Measurements from ENCODE around the gene GPR152. TPM values are rescaled to one million over a fixed set of nuclear protein-coding genes. Genes with fewer than 3 reads are reported as not detected.

GPR152 gene
- total RNA-seq, 1 experiment from 2014 or later, result not detected

GRCh38 chr11:67470337-67471002 is 17.9 kb upstream of the GPR152 start:
- ChIA-PET POLR2A (no interaction called here), RAD21 (ENCODE audit: low non-redundant PET in 1 of 2, low total read pairs in 2 of 2, uncharacterized antibody in 2 of 2, unreplicated experiment in 2 of 2) (interaction anchor here in 1 of 2 experiments (2.2 kb wide), 1 partner anchor 69 kb away, joined by 6 read pairs; the partner anchor contains the start of gene PPP1CA)

More at GRCh38 chr11:67470337-67471002, 17.9 kb upstream of the GPR152 start:
- Histone ChIP-seq H3K79me2 (ENCODE audit: insufficient read depth, low read length) (peaks cover 7% of the 10 kb centered on the region; the same call in 1 of the 2 replicates), H3K4me2 (ENCODE audit: low read length) (no peak overlapping the region), H3K36me3 (ENCODE audit: control insufficient read depth in 1 of 2, insufficient read depth in 2 of 2, low read length in 2 of 2) (no peaks in the 10 kb centered on the region), H4K20me1 (ENCODE audit: insufficient read depth) (no peaks in the 10 kb centered on the region), H3K4me3 (replicated peaks in 1 of 2; ENCODE audit: low read depth in 1 of 2, low read length in 2 of 2) (no peak overlapping the region), H3K9ac (ENCODE audit: low read length) (no peak overlapping the region), H3K27ac (ENCODE audit: low read depth, low read length) (no peak overlapping the region), H2AFZ (ENCODE audit: low read depth, low read length, poor library complexity, severe bottlenecking) (no peak overlapping the region), H3K4me1 (ENCODE audit: control insufficient read depth in 1 of 2, insufficient read depth in 2 of 2, low read length in 2 of 2) (peaks cover 21 to 35% of the 10 kb centered on the region in 2 experiments), H3K27me3 (ENCODE audit: insufficient read depth, low read length) (no peaks in the 10 kb centered on the region), H3K9me2 (ENCODE audit: insufficient read depth) (no peaks in the 10 kb centered on the region), H3K9me3 (ENCODE audit: control insufficient read depth in 1 of 2, insufficient read depth in 1 of 2, low read depth in 1 of 2, low read length in 2 of 2) (no peaks in the 10 kb centered on the region)
- no peak for DNase-seq (ENCODE audit: low read depth, low spot score)
- TF ChIP-seq EGR1 (IDR thresholded peaks at IDR 0.05; ENCODE audit: low read depth), result no peak
- TF ChIP-seq, protein P1, sequence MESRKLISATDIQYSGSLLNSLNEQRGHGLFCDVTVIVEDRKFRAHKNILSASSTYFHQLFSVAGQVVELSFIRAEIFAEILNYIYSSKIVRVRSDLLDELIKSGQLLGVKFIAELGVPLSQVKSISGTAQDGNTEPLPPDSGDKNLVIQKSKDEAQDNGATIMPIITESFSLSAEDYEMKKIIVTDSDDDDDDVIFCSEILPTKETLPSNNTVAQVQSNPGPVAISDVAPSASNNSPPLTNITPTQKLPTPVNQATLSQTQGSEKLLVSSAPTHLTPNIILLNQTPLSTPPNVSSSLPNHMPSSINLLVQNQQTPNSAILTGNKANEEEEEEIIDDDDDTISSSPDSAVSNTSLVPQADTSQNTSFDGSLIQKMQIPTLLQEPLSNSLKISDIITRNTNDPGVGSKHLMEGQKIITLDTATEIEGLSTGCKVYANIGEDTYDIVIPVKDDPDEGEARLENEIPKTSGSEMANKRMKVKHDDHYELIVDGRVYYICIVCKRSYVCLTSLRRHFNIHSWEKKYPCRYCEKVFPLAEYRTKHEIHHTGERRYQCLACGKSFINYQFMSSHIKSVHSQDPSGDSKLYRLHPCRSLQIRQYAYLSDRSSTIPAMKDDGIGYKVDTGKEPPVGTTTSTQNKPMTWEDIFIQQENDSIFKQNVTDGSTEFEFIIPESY (IDR thresholded peaks at IDR 0.05; ENCODE audit: extremely low read depth, insufficient replicate concordance, low read length), result no peak
- no peak for TF ChIP-seq EZH2 (IDR thresholded peaks at IDR 0.05)
- TF ChIP-seq EZH2phosphoT487 (IDR thresholded peaks at IDR 0.05; ENCODE audit: borderline replicate concordance), result no peak
- no peak for TF ChIP-seq RAD21 (IDR thresholded peaks at IDR 0.05; ENCODE audit: low read depth)
- no peak for TF ChIP-seq ATF3 (IDR thresholded peaks at IDR 0.05)
- no TSS peak for BruUV-seq (replicated peaks)
- intact Hi-C loops (cut with micrococcal nuclease), result no loop called here
- CTCF ChIA-PET, result no interaction called here
- ATAC-seq, result no peak

All from HCT116 (cell line).